ENCODE measurements around the gene NCAN.

NCAN gene

DNA sequence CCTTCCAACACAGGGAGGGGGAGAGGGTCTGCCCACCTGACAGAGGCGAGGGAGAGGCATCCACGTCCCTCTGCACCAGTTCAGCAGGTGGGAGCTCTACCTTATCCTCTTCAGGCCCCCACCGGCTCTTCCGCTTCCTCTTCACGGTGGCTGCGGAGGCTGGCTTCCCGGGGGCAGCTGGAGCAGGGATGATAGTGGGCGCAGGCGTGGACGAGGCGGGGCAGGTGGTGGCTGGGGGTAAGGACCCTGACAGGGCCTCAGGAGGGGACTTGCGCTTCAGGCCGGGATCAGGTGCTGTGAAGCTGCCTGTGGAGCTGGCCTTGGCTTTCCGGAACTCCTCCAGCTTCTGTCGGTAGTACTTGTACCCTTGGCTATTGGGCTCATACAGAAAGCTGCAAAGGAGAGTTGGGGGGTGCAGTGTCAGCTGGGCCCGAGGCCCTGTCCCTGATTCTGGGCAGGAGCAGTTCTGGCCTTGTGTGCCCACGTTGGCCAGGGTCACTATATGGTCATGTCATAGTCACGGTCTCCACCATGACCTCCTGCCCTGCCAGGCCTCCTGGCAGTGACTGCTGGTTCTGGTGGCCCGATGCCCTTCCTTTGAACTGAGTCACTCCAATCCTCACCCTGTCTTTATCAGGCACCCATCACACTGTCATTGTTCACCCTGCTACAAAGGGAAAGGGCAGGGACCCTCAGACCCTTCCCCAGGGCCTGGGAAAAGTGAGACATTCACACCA is 85.4 kb downstream of the NCAN start:
- in situ Hi-C loops (cut with HindIII; ENCODE audit: low sequenced_read_pairs), result no loop called here
- no peak overlapping the region for H3K4me3 ChIP-seq (ENCODE audit: low read depth, low read length)
- TF ChIP-seq, protein P1, sequence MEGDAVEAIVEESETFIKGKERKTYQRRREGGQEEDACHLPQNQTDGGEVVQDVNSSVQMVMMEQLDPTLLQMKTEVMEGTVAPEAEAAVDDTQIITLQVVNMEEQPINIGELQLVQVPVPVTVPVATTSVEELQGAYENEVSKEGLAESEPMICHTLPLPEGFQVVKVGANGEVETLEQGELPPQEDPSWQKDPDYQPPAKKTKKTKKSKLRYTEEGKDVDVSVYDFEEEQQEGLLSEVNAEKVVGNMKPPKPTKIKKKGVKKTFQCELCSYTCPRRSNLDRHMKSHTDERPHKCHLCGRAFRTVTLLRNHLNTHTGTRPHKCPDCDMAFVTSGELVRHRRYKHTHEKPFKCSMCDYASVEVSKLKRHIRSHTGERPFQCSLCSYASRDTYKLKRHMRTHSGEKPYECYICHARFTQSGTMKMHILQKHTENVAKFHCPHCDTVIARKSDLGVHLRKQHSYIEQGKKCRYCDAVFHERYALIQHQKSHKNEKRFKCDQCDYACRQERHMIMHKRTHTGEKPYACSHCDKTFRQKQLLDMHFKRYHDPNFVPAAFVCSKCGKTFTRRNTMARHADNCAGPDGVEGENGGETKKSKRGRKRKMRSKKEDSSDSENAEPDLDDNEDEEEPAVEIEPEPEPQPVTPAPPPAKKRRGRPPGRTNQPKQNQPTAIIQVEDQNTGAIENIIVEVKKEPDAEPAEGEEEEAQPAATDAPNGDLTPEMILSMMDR (IDR thresholded peaks at IDR 0.05; ENCODE audit: low read depth, low read length), result no peak
- DNase-seq (ENCODE audit: low read depth, low spot score), result no peak

DNA sequence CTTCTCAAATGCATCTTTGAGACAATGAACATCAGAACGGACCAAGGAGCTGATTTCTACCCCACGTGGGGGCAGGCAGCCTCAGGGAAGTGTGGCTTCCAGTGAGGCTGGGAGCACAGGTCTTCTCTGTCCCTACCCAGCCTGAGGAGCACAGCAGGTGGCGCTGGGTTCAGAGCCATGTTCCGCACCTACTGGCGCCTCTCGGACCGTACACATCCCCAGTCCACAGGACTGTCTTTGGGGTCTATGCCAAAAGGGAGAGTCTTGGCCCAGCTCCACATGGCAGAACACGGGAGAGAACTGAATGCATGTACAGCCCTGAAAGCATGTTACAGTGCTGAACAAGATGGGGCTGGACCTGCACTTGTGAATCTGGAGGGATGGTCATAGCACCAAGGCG is 86.0 kb downstream of the NCAN start:
- in situ Hi-C loops (cut with HindIII; ENCODE audit: low sequenced_read_pairs), result no loop called here
- TF ChIP-seq, protein P1 (IDR thresholded peaks at IDR 0.05; ENCODE audit: low read depth, low read length), result no peak
- no peak for DNase-seq (ENCODE audit: low read depth, low spot score)
- no peak overlapping the region for H3K4me3 ChIP-seq (ENCODE audit: low read depth, low read length)

DNA sequence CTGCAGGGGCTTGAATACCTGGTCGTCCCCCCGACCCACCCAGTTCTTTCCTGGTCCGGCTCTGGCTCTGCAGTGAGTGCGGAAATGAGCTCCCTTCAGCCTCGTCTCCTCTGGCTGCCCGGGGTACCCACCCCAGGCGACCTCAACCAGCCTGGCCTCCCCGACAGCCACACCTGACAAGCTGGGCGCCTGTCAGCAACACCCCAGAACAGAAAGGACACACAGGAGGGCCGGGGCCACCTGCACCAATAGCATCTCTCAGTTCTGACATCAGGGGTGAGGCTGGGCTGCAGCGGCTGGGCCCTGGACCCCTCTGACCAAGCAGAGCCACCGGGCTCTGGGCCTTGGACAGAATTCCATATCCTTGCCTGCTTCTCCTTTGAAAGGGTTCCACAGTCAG is 88.9 kb downstream of the NCAN start:
- H3K4me3 ChIP-seq (ENCODE audit: low read depth, low read length), result no peak overlapping the region
- DNase-seq (ENCODE audit: low read depth, low spot score), result no peak
- in situ Hi-C loops (cut with HindIII; ENCODE audit: low sequenced_read_pairs), result no loop called here
- TF ChIP-seq, protein P1 (IDR thresholded peaks at IDR 0.05; ENCODE audit: low read depth, low read length), result no peak
